SH-SY5Y (cell line): ENCODE measurements around the gene FCAMR.

Experiments
- GATA2 ChIP-seq: IDR thresholded peaks from 2 replicates; pipeline ENCODE4 v1.6.1; 2011; ENCODE audit warnings: mild to moderate bottlenecking, low read depth, low read length
- GATA3 ChIP-seq: IDR thresholded peaks from 2 replicates; pipeline ENCODE4 v1.6.1; 2011; ENCODE audit warnings: low read depth, mild to moderate bottlenecking, low read length, moderate library complexity

DNA sequence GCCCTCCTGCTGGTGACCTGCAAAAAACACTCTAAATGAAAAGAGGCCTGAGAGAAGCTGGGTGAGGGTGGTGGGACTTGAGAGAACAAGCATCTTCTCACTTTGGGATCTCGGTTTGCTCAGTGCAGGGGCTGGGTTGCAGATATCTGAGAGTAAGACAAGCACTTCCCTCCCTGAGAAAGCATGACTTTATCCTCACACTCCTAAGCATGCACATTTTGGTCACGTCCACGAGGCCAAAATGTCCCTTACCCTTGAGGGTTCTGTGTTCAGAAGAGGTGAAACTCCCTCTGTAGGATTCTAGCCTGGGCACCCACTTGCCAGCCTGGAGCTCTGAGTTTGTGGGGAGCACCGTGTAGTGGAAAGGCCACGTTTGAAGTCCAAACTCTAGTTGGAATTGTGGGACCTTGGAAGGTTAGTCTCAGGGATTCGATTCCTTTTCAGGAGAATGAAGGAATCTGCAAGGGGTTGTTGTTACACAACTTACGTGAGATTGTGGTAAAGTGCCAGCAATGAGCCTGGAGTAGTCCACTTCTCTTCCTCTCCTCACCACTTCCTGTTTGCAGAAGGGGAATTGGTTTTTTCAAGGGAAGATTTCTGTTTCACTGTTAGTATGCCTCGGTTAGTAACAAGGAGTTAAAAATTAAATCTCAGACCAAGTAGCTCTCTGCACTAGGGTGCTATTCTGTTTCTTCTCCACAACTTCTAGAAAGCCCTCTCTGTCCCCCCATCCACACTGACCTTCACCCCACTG, 3.0 kb downstream of the FCAMR start:
- TF ChIP-seq GATA2 = no peak
- TF ChIP-seq GATA3 = no peak
